HCT116 (cell line): ENCODE measurements around the gene AUTS2. TPM values are rescaled to one million over a fixed set of nuclear protein-coding genes. Genes with fewer than 3 reads are reported as not detected.

Experiments
- ATAC-seq: fragments of 200-7000 bp; cut with Tn5 transposase; 2 replicates; pipeline ENCODE4 v1.9.1; 2020; ENCODE audit warnings: mild to moderate bottlenecking, moderate library complexity
- BruUV-seq: library from RNA; stranded (reverse); fragments of 400-500 nt; replicated peaks from 2 replicates; lab custom pipeline; 2021; lab: Mats Ljungman, UMichigan
- CTCF ChIA-PET: fragments of 300-600 bp; sonication (Branson Sonifier 250); formaldehyde crosslinking; loops from one replicate; lab custom pipeline; 2021; ENCODE audit warnings: antibody characterized with exemption; lab: Charles Lee
- POLR2A ChIA-PET: fragments of 300-600, 350-600 bp; sonication (Branson Sonifier 250); formaldehyde crosslinking; loops from one replicate; lab custom pipeline; 2021; ENCODE audit warnings: antibody characterized with exemption; lab: Charles Lee
- RAD21 ChIA-PET, 2 experiments: fragments of 300-600 bp; sonication (Branson Sonifier 250); formaldehyde crosslinking; loops; one replicate each; lab custom pipeline; 2023; ENCODE audit warnings: low total read pairs in 2 of 2; ENCODE audit not compliant: uncharacterized antibody in 2 of 2, unreplicated experiment in 2 of 2, low non-redundant PET in 1 of 2; lab: Charles Lee
- DNase-seq: peaks from one replicate; pipeline ENCODE4 v3.0.0-alpha.2; 2010; ENCODE audit warnings: low read depth, low spot score
- H2AFZ ChIP-seq: fragments of 200-600 bp; shearing (Covaris generic), sonication (generic); 2 replicates; pipeline ENCODE4 v1.6.1; 2017; ENCODE audit warnings: low read depth, mixed run types, mixed read lengths, antibody characterized with exemption, low read length; ENCODE audit not compliant: poor library complexity, severe bottlenecking
- H3K27ac ChIP-seq: 2 replicates; pipeline ENCODE4 v1.5.1; 2012; ENCODE audit warnings: low read depth, low read length
- H3K27me3 ChIP-seq: fragments of 200-600 bp; sonication (generic); 2 replicates; pipeline ENCODE4 v1.6.1; 2016; ENCODE audit warnings: mixed run types, low read length, mixed read lengths; ENCODE audit not compliant: insufficient read depth
- H3K36me3 ChIP-seq, 2 experiments: fragments of 200-500 bp in 1 of 2; fragments of 200-600 bp in 1 of 2; sonication (Bioruptor generic) in 1 of 2; sonication (generic) in 1 of 2; 2 replicates each; pipeline versions ENCODE4 v1.5.1 to v1.6.1; 2014 to 2016; ENCODE audit warnings: low read length in 2 of 2, inconsistent platforms in 1 of 2, mixed read lengths in 1 of 2, mixed run types in 1 of 2; ENCODE audit not compliant: insufficient read depth in 2 of 2, control insufficient read depth in 1 of 2
- H3K4me1 ChIP-seq, 2 experiments: fragments of 200-600 bp in 1 of 2; sonication (generic) in 1 of 2; 2 replicates each; pipeline versions ENCODE4 v1.5.1 to v1.6.1; 2012 to 2017; ENCODE audit warnings: low read length in 2 of 2, inconsistent platforms in 1 of 2, mild to moderate bottlenecking in 1 of 2, mixed read lengths in 1 of 2, mixed run types in 1 of 2, moderate library complexity in 1 of 2; ENCODE audit not compliant: insufficient read depth in 2 of 2, control insufficient read depth in 1 of 2
- H3K4me2 ChIP-seq: fragments of 200-600 bp; sonication (generic); 2 replicates; pipeline ENCODE4 v1.6.1; 2017; ENCODE audit warnings: mixed run types, low read length, mixed read lengths
- H3K4me3 ChIP-seq, 2 experiments: fragments of 200-600 bp in 1 of 2; sonication (generic) in 1 of 2; replicated peaks in 1 of 2; 2 replicates each; pipeline ENCODE4 v1.5.1; 2011 to 2016; ENCODE audit warnings: low read length in 2 of 2, control low read depth in 1 of 2, low read depth in 1 of 2, mild to moderate bottlenecking in 1 of 2, mixed read lengths in 1 of 2, mixed run types in 1 of 2
- H3K79me2 ChIP-seq: fragments of 200-600 bp; sonication (generic); 2 replicates; pipeline ENCODE4 v1.6.1; 2017; ENCODE audit warnings: mild to moderate bottlenecking, mixed run types, low read length, moderate library complexity, mixed read lengths; ENCODE audit not compliant: insufficient read depth
- H3K9ac ChIP-seq: fragments of 200-600 bp; sonication (generic); 2 replicates; pipeline ENCODE4 v1.6.1; 2016; ENCODE audit warnings: low read length, mixed read lengths
- H3K9me2 ChIP-seq: fragments of 200-600 bp; sonication (generic), shearing (Covaris generic); 2 replicates; pipeline ENCODE4 v1.6.1; 2017; ENCODE audit warnings: mixed run types, mild to moderate bottlenecking, moderate library complexity; ENCODE audit not compliant: insufficient read depth
- H3K9me3 ChIP-seq, 2 experiments: fragments of 200-500 bp in 1 of 2; fragments of 200-600 bp in 1 of 2; sonication (Bioruptor generic) in 1 of 2; sonication (generic) in 1 of 2; 2 replicates each; pipeline ENCODE4 v1.6.1; 2014 to 2017; ENCODE audit warnings: low read length in 2 of 2, mixed read lengths in 2 of 2, inconsistent platforms in 1 of 2, low read depth in 1 of 2, mild to moderate bottlenecking in 1 of 2, mixed run types in 1 of 2, moderate library complexity in 1 of 2; ENCODE audit not compliant: control insufficient read depth in 1 of 2, insufficient read depth in 1 of 2
- H4K20me1 ChIP-seq: fragments of 200-600 bp; sonication (generic), shearing (Covaris generic); 2 replicates; pipeline ENCODE4 v1.6.1; 2017; ENCODE audit warnings: mixed run types, mild to moderate bottlenecking, moderate library complexity; ENCODE audit not compliant: insufficient read depth
- ATF3 ChIP-seq: IDR thresholded peaks from 2 replicates; pipeline ENCODE4 v1.6.1; 2012
- CBX3 ChIP-seq: IDR thresholded peaks from 2 replicates; pipeline ENCODE4 v1.6.1; 2012; ENCODE audit warnings: low read depth
- CEBPB ChIP-seq: IDR thresholded peaks from 2 replicates; pipeline ENCODE4 v1.6.1; 2012; ENCODE audit warnings: low read depth
- FOSL1 ChIP-seq: IDR thresholded peaks from 2 replicates; pipeline ENCODE4 v1.6.1; 2012; ENCODE audit warnings: low read depth
- JUND ChIP-seq: IDR thresholded peaks from 2 replicates; pipeline ENCODE4 v1.6.1; 2012
- MAX ChIP-seq: IDR thresholded peaks from 2 replicates; pipeline ENCODE4 v1.6.1; 2012
- RAD21 ChIP-seq: IDR thresholded peaks from 2 replicates; pipeline ENCODE4 v1.6.1; 2012; ENCODE audit warnings: low read depth, mild to moderate bottlenecking
- SP1 ChIP-seq: IDR thresholded peaks from 2 replicates; pipeline ENCODE4 v1.6.1; 2012; ENCODE audit warnings: low read depth
- SRF ChIP-seq: IDR thresholded peaks from 2 replicates; pipeline ENCODE4 v1.6.1; 2012; ENCODE audit warnings: low read depth
- TCF7L2 ChIP-seq: IDR thresholded peaks from 2 replicates; pipeline ENCODE4 v1.7.0; 2011; ENCODE audit warnings: borderline replicate concordance, inconsistent platforms; ENCODE audit not compliant: insufficient read depth, insufficient read length; ENCODE audit errors: extremely low read depth
- YY1 ChIP-seq: IDR thresholded peaks from 2 replicates; pipeline ENCODE4 v1.6.1; 2011; ENCODE audit warnings: low read length, low read depth, moderate library complexity, mild to moderate bottlenecking; ENCODE audit not compliant: insufficient replicate concordance; ENCODE audit errors: extremely low read depth
- ZBTB33 ChIP-seq: IDR thresholded peaks from 2 replicates; pipeline ENCODE4 v1.6.1; 2011; ENCODE audit warnings: mild to moderate bottlenecking, low read length, moderate library complexity; ENCODE audit not compliant: insufficient replicate concordance; ENCODE audit errors: extremely low read depth
- ZNF274 ChIP-seq: fragments of 200-500 bp; sonication (Bioruptor generic); IDR thresholded peaks from 2 replicates; pipeline ENCODE4 v1.6.1; 2014; ENCODE audit warnings: mild to moderate bottlenecking, low read depth, low read length, inconsistent platforms
- intact Hi-C: fragments of 100-400 bp; cut with micrococcal nuclease; formaldehyde crosslinking; loops from 2 replicates; pipeline ENCODE4 v1.10.0; 2022
- total RNA-seq: library from RNA; stranded (reverse); gene quantifications from one replicate; pipeline ENCODE4 v1.2.1, GENCODE V29; 2021; ENCODE audit not compliant: unreplicated experiment
- TF ChIP-seq, protein P1 (sequence below), 3 experiments: fragments of 200-600 bp in 1 of 3; sonication (generic) in 1 of 3; IDR thresholded peaks in 2 of 3; conservative IDR thresholded peaks in 1 of 3; 2 replicates each; pipeline ENCODE4 v1.5.1; 2012 to 2017; ENCODE audit warnings: low read depth in 2 of 3, low read length in 2 of 3, antibody characterized with exemption in 1 of 3, borderline replicate concordance in 1 of 3, control low read depth in 1 of 3, mild to moderate bottlenecking in 1 of 3, mixed read lengths in 1 of 3, mixed run types in 1 of 3, moderate library complexity in 1 of 3; ENCODE audit not compliant: insufficient read depth in 1 of 3

Gene AUTS2
- total RNA-seq, 1 experiment from 2014 or later = 0.93 TPM

DNA sequence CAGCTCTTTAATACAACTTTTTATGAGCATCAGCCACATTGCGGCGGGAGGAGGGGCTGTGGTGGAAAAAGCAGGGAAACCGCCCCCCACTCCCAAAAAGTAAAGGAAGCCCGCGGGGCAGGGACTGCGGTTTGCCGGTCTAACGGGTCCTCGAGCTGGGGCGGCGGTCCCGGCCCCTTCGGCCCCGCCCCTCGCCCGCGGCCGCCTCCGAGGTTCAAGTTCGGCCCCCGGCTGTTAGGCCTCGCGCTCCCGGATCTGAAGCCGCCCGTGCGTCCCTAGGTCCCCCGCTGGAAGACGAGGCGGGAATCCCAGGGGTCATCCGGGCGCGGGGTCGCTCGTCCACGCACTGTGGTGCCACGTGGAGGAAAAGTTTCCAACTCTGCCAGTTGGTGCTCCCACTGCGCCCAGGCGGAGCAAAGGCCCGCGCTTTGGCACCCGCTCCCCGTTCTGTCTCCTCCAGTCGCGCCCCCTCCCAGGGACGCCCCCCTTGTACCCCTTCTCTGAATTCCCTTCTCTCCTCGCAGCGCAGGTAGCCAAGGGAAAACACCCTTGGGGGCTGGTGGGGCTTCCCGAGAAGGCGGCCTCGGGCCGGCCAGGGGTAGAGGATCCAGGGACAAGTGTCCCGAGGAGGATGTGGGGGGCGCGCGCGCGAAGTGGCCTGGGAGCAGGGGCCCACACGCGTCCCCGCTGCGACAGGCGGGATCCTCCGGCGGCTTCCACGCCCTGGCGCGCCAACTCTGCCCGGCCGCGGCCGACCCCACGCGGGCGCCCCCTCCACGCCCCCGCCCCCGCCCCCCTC, 798 bp upstream of the AUTS2 start (continued):
- TF ChIP-seq YY1 = no peak
- no peak for TF ChIP-seq TCF7L2
- TF ChIP-seq CEBPB = no peak
- no peak for TF ChIP-seq SP1
- TF ChIP-seq, protein P1, sequence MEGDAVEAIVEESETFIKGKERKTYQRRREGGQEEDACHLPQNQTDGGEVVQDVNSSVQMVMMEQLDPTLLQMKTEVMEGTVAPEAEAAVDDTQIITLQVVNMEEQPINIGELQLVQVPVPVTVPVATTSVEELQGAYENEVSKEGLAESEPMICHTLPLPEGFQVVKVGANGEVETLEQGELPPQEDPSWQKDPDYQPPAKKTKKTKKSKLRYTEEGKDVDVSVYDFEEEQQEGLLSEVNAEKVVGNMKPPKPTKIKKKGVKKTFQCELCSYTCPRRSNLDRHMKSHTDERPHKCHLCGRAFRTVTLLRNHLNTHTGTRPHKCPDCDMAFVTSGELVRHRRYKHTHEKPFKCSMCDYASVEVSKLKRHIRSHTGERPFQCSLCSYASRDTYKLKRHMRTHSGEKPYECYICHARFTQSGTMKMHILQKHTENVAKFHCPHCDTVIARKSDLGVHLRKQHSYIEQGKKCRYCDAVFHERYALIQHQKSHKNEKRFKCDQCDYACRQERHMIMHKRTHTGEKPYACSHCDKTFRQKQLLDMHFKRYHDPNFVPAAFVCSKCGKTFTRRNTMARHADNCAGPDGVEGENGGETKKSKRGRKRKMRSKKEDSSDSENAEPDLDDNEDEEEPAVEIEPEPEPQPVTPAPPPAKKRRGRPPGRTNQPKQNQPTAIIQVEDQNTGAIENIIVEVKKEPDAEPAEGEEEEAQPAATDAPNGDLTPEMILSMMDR (IDR thresholded peaks at IDR 0.05 in 2 of 3, conservative IDR thresholded peaks at IDR 0.05 in 1 of 3; ENCODE audit: borderline replicate concordance in 1 of 3, insufficient read depth in 1 of 3, low read depth in 2 of 3, low read length in 2 of 3) = no peak

GRCh38 chr7:69598487-69599285, 411 bp downstream of the AUTS2 start:
- Histone ChIP-seq H3K9me2 (no peaks in the 10 kb centered on the region), H3K9ac (no peak overlapping the region), H3K27me3 (no peaks in the 10 kb centered on the region), H4K20me1 (no peaks in the 10 kb centered on the region), H3K79me2 (no peaks in the 10 kb centered on the region)
- RAD21 ChIA-PET = no interaction called here
- no peak for ATAC-seq
- POLR2A ChIA-PET = no interaction called here
- BruUV-seq = no TSS peak
- DNase-seq = no peak
- TF ChIP-seq ZNF274 (no peak), MAX (no peak), ZBTB33 (no peak), YY1 (no peak), FOSL1 (no peak), SRF (no peak), CEBPB (no peak), SP1 (no peak), CBX3 (no peak), JUND (no peak), RAD21 (no peak), ATF3 (no peak)
- TF ChIP-seq, all 23 proteins: peak for 0
- H3K4me2 ChIP-seq = no peak overlapping the region
- no peak overlapping the region for H2AFZ ChIP-seq
- intact Hi-C loops = no loop called here
- H3K4me1 ChIP-seq = no peaks in the 10 kb centered on the region
- H3K9me3 ChIP-seq = peaks cover 0 to 17% of the 10 kb centered on the region in 2 experiments; a peak in 1 of 4 replicates
- H3K36me3 ChIP-seq = no peaks in the 10 kb centered on the region
- H3K27ac ChIP-seq = no peak overlapping the region
- no peak overlapping the region for H3K4me3 ChIP-seq
- CTCF ChIA-PET = no interaction called here
